Fibroblast of skin of abdomen (primary cell): ENCODE measurements around the gene PRM1.
A peak's percentile ranks its signal among the peaks of the same experiment; 100 is the strongest.
"Not testable (repeated sequence)": the region's sequence is repeated elsewhere in the genome, so short reads cannot be mapped to it uniquely, and the experiment has no call there.

Experiments used
- DNase-seq: peaks from one replicate; pipeline ENCODE4 v3.0.0-alpha.2; 2013

PRM1 gene

DNA sequence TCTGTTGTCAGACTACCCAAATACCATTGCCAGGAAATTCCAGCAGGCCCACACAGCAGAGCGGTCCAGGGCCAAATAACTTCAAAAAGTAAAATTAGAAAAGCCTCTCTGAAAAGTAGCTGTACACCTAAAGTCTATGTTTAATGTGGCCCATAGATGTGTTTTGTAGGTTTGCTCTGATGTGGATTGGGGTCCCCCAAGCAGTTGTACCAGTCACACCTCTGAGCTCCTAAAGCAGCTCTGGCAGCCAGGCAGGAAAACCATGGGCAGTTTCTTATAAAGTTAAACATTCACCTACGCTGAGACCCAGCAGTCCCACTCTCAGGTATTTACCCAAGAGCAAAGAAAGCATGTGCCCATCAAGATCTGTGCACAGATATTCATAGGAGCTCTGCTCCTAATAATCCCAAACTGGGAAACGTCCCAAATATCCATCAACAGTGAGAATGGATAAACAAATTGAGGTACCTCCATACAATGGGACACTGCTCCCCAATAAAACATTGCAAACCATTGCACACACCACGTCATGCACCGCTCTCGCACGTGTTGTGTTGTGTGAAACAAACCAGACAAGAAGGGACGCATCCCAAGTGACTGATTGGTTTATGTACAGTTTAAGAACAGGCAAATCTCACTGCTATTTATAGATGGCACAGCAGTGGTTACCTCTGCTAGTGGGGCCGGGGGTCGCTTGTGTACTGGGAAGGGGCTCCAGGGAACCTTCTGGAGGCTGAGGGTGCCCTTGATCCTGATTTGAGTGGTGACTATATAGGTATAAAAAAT is 15.8 kb upstream of the PRM1 start:
- DNase-seq, result peak; percentile 25

DNA sequence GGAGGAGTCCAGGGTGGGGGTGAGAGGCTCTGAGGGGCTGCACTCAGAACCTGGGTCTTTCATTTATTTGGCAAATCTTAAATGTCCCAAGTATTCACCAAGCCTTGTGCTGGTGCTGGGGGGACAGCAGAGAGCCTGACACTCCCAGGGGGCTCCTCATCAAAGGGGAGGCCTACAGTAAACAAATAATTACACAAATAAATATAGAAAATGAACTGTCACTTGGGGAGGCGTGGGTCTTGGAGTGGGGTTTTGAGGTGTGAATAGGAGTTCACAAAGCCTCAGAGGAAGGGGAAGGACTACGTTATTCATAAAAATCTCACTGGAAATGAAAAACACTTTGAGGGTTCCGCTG is 15.2 kb upstream of the PRM1 start:
- no peak for DNase-seq

DNA sequence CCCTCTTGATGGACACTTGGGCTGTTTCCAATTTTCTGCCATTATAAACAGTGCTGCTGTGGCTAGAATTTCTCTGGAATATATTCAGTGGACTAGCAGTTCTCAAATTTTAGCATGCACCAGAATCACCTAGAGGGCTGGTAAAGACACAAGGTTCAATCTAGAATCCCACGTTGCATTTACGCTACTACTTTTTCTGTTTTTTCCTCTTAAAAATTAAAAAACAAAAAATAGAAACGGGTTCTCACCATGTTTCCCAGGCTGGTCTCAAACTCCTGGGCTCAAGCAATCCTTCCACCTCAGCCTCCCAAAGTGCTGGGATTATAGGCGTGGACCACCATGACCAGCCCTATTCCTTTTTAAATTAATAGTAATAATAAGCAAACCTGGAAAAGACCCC is 14.5 kb upstream of the PRM1 start:
- no peak for DNase-seq

DNA sequence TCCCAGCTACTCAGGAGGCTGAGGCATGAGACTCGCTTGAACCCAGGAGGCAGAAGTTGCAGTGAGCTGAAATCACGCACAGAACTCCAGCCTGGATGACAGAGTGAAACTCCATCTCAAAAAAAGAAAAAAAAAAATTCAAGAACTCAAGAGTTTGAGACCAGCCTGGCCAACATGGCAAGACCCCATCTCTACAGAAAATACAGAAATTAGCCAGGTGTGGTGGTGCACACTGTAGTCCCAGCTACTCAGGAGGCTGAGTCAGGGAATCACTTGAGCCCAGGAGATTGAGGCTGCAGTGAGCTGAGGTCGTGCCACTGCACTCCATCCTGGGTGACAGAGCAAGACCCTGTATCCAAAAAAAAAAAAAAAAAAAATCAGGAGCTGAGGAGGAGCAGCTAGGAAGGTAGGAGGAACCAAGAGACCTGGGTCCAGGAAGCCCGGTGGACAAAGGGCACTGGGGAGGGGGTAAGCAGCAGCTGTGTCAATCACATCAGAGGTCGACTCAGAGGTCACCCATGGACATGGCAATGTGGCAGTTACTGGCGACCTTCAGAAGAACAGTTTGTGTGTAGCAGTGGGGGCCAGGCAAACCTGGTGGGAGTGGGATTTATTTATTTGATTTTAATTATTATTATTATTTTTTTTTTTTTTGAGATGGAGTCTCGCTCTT is 11.1 kb upstream of the PRM1 start:
- no peak for DNase-seq

DNA sequence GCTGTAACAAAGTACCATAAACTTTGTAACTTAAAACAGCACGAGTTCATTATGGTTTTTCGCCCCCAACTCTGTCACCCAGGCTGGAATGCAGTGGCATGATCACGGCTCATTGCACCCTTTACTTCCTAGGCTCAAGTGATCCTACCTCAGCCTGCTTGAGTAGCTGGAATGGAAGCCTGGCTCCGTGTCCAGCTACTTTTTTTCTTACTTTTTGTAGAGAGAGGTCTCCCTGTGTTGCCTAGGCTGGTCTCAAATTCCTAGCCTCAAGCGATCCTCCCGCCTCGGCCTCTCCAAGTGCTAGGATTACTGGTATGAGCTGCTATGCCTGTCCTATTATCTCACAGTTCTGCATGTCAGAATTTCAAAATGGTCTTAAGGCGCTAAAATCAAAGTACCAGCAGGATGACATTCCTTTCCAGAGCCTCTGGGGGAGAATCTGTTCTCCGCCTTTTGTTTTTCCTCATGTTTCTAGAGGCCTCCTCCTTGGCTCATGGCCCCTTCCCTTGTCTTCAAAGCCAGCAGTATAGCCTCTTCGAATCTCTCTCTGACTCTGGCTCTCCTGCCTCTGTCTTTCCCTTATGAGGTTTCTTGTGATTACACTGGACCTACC is 10.1 kb upstream of the PRM1 start:
- no peak for DNase-seq

DNA sequence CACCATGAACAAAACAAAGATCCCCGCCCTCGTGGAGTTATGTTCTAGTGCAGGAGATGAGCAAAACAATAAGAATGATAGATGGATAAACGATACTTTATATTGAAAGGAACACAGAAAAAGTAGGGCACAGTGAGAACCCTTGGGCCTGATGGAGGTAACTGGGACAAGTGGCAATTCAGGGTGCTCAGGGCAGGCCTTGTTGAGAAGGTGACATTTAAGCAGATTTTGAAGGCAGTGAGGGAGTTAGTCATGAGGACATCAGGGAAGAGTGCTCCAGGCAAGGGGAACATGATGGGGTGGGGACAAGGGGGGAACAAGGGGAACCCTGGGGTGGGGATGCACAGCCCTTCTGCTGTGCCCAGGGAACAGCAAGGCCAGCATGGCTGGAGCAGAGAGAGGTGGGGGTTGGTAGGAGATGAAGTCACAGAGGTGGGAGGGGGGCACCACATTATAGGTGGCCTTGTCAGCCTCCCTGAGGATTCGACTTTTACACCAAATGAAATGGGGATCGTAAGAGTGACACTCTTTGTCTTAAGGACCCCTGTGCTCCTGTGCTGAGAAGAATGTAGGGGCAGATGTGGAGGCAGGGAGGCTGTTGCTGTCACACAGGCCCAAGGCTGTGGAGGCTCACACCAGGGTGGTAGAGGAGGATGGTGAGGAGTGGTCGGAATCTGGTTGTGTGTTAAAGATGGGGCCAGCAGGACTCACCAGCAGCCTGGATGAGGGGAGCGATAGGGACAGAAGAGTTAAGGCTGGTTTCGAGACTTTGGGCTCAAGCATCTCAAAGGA is 9.2 kb upstream of the PRM1 start:
- DNase-seq, result no peak

DNA sequence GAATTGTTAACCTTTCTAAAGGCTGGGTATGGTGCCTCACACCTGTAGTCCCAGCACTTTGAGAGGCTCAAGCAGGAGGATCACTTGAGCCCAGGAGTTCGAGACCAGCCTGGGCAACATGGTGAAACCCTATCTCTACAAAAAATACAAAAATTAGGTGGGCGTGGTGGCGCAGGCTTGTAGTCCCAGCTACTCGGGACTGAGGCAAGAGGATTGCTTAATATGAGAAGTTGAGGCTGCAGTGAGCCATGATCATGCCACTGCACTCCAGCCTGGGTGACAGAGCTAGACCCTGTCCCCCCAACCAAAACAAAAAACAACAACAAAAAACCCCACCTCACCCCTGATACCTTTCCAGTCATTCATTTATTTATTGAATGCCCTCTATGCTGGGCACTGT is 8.6 kb upstream of the PRM1 start:
- not testable (repeated sequence) for DNase-seq

DNA sequence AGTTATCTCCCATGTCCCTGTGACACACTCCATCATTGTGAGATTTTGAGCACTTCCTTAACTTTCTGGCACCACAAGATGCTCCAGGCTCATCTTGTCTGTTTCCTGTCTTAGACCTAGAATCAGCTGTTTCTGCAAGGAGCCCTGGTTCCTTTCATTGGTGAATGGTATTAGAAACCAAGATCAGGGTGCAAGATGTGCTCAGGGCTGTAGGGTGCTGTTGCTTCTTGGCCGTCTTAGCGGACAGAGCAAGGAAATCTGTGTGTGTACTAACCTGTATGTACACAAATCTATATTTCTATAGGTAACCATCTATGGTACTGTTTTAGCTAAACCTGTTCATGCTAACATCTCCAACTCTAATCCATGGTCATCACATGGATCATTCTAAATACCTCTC is 8.1 kb upstream of the PRM1 start:
- no peak for DNase-seq

DNA sequence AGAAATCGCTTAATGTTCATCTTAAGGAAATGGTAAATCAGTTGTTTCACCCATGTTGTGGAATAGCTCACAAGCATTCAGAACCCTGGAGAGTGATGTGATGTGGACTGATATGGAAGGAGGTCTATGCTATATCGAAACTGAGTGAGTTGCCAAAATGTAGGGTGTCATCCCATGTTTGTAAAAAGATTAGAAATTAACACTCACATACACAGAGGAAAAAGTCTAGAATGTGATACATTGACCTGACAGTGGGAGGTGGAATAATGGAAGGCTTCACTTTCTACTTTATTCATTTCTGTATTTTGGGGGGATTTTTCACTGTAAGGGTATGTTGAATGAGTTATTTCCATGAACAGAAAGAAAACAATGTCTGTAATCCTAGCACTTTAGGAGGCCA is 4.7 kb upstream of the PRM1 start:
- no peak for DNase-seq

DNA sequence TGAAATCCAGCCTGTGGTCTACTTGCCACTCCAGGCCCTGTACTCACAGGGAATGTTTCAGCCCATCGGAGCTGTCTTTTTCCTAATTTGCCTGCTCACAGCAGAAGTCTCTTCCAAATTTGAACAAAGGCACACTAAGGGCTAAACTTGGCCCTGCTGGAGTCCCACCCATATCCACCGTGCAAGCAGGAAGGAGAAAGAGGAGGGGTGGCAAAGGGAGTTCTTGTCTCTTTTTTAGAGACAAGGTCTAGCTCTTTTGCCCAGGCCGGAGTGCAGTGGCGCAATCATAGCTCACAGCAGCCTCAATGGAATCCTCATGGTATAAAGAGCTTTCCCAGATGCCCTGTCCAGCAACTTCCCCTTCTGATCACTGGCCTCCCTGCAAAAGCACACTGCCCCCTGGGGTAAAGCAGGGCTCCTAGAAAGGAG is 2.7 kb upstream of the PRM1 start:
- DNase-seq, result no peak

DNA sequence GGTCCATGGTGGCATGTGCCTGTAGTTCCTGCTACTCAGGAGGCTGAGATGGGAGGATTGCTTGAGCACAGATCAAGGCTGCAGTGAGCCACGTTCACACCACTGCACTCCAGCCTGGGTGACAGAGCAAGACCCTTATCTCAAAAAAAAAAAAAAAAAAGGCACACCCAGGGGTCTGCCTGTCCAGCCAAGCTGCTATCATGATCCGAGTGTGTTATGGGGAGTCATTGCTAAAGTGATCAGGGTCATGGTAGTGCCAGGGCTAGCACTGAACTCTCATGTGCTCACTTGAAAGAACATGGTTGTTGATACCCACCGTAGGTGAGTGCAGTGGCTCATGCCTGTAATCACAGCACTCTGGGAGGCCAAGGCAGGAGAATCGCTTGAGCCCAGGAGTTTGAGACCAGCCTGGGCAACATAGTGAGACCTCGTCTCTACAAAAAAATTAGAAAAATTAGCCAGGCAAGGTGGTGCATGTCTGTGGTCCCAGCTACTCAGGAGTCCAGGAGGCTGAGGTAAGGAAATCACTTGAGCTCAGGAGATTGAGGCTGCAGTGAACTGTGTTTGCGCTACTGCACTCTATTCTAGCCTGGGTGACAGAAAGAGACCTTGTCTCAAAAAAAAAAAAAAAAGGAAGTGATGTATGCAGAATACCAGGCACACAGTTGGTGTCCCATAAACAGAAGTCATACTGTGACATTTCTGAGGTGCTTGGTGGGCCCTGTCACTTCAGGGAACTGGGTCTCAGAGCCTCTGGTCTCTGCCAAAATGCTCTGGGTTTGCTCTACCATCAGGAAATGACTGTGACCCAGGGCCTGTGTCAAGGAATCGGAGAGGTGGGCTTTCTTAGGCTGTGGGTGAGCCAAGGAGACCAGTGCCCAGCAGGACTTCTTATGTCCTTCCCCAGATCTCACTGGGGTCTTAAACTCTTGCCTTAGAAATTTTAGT is 2.2 kb downstream of the PRM1 start:
- no peak for DNase-seq

DNA sequence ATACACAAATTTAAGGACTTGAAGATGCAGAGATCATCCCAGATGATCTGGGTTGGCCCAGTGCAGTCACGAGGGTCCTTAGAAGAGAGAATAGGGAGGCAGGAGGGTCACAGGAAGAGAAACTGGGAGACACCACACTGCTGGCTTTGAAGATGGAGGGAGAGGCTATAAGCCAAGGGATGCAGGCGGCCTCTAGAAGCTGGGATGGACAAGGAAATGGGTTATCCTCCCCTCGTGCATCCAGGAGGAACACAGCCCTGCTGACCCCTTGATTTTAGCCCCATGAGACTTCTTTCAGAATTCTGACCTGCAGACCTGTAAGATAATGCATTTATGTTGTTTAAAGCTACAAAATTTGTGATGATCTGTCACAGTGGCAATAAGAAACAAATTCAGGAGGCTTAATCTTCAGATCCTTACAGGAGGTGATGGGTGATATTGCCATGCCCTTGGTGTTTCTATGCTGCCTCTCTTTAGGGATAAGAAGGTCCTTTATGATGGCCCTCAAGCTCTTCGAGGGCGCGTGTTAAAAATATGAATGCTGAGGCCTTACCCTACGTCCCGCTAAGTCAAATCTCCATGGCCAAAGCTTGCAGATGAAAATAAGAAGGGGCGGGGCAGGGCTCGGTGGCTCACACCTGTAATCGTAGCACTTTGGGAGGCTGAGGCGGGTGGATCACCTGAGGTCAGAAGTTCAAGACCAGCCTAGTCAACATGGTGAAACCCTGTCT is 3.4 kb downstream of the PRM1 start:
- no peak for DNase-seq

DNA sequence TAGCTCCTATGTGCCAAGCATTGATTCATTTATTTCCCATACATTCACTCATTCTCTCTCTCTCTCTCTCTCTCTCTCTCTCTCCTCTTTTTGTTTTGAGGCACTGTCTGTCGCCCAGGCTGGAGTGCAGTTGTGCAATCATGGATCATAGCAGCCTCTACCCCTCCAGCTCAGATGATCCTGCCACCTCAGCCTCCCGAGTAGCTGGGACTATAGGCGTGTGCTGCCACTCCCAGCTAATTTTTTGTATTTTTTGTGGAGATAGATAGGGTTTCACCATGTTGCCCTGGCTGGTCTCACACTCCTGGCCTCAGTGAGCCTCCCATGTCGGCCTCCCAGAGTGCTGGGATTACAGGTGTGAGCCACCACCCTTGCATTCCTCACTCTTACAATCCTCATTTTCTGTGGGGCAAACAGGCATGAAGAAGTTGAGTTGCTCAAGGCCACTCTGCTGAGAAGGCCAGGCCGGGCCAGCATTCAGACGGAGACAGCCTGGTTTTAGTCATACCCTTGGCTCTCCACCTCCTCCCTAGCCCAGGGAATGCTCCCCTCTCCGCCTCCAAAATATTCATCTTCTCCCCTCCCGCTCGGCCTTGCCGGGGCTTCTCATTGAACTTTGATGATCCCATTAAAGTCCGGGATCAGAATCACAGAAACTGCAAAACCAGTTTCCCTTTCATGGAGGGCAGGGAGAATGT is 4.1 kb downstream of the PRM1 start:
- no peak for DNase-seq

DNA sequence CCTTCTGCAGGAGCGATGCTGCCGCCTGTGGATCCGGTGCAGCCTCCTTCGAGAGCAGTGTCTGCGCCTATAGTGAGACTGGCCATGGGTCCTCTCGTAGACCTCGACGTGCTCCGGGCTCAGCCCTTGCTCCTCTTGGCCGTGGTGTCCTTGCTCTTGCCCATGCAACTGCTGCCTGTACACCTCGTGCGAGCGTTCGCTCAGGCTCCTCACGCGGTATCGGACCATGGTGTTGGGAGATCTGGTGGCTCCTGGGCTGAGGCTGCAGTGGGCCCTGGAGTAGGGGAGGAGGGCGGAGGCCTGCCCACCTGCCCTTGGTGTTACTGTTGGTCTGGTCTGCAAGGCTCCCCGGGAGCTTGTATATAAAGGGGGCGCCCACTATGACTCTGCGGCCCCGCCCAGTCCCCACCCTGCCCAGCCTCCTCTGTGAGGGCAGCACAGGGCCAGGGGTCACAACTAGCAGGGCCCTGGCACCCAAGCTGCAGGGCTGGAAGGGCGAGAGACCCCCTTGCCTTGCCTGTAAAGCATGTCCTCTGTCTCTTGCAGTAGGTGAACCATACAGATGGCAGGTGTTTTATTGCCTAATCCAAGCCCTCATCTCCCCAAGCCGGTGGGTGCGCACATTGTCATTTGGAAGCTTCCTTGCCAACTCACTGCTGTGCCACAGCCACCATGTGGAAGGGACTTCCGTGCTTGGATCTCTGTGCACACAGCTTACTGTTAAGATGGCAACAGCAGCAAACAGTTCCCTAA is 4.8 kb downstream of the PRM1 start, which contains the start of gene PRM2:
PRM2 (minus strand) TSS at position 338 of the 753 bp plus-strand sequence; CDS start at position 228, 110 bp downstream.
- DNase-seq, result no peak

DNA sequence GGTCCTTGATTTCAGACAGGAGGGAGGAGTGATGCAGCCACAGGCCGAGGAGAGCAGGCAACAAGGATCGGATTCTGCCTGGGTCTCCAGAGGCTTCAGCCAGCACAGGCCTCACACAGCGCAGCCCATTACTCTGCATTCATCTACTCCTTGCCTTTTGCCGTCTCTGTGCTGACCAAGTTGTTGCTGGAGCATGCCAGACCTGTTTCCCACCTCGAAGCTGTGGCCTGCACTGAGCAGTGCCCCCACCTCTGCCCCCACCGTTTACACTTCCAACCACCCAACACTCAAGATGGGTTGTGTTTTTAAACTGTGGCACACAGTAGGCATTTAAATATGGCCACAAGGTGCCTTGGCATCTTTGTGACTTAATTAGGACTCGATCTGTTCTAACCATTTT is 6.2 kb downstream of the PRM1 start:
- no peak for DNase-seq

DNA sequence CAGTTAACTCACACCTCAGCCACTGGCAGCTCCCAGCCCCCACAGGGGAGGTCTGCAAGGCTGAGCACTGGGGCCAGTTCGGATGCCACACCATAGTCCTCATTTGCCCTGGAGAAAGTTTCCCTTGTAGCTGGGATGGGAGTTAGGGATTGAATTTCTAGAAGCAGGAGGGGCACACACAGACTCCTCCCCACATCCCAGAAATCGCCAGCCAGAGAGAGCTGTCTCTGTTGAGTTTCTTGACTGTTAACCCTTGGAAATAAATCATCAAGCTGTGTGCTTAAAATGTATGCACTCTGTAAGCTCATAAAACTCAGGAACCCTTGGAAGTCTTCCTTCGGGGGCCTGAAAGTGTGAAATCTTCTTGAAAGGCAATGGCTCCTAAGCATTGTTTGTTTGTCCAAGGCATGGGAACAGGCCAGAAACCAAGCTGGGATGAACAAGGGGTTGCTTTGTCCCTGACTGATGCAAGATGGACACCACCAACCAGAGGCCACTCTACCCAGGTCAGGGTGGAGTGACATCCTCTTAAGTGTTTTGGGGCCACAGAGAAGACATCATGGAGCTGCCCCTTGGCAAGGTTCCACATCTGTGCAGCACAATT is 7.3 kb downstream of the PRM1 start:
- no peak for DNase-seq

DNA sequence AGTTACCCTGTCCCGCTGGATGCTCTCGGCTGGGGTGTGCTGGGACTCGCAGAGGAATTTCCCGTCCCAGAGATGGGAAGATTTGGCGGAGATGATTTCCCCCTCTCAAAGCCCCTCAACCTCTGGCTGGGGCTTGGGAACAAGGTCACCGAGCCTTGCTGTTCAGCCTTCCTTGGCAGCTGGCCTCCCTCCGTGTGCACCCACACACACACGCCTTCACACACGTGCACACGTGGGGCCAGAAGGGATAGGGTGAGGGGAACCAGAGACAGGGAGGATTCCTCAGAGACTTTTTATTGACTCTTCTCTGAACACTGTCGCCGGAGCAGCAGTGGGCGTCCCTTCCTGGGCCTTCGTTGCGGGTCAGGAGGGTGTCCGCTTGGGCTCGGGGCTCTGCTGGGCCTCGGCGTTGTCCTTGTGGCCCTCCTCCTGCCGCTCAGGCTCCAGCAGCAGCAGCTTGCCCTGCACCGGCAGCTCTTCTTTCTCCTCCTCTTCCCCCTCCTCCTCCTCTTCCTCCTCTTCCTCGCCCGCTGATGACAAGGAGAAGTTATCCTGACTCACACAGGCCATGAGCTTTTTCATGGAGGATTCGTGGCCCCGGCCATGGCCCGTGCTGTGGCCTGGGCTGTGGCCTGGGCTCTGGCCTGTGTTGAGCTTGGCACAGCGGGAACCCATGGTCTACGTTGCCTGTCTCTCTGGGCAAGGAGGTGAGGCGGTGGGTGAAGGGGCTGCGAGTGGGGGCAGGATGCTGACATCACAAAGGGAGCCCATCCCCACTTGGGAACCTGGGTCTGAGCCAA is 8.0 kb downstream of the PRM1 start, which contains the start of gene PRM3:
PRM3 (minus strand) TSS at position 709 of the 800 bp plus-strand sequence; CDS start at position 675, 34 bp downstream.
- no peak for DNase-seq

DNA sequence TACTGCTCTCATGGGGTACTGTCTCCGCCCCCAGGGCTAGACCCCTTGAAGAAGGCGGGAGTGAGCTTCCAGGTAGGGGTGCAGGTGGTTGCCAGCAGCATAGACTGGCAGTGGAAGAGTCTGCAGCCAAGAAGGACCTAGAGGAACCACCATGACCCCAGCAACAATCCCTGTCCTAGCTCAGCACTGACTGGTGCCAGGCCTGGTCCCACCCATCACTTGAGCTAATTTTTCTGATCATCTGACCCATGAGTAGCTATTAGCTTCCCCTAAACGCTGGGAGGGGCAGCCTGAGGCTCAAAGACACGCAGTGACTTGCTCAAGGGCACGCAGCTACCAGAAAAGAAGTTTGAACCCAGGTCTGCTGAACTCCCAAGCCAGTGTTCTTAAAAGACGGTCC is 8.6 kb downstream of the PRM1 start:
- no peak for DNase-seq
